ENCODE data around the gene SMIM29.

Gene SMIM29

GRCh38 chr6:34196833-34197195, 52.0 kb downstream of the SMIM29 start:
- TF ChIP-seq CTCF (IDR thresholded peaks at IDR 0.05; ENCODE audit: low read depth, low read length), result no peak
- no peak for DNase-seq (ENCODE audit: extremely low read depth, low read depth)

Measured in AG09319 (cell line).